Retinal pigment epithelial cell (primary cell): Measurements from ENCODE around the gene FAM162A.
A peak's percentile ranks its signal among the peaks of the same experiment; 100 is the strongest.

Experiments used
- DNase-seq: peaks from one replicate; pipeline ENCODE4 v3.0.0-alpha.2; 2010; ENCODE audit warnings: low read depth
- H3K4me3 ChIP-seq: 2 replicates; pipeline ENCODE4 v1.5.1; 2011; ENCODE audit warnings: mild to moderate bottlenecking, low read length, control low read depth, moderate library complexity
- TF ChIP-seq, protein P1 (sequence below): conservative IDR thresholded peaks from 2 replicates; pipeline ENCODE4 v1.5.1; 2011; ENCODE audit warnings: low read depth, low read length, control low read depth, inconsistent platforms

Gene FAM162A

DNA sequence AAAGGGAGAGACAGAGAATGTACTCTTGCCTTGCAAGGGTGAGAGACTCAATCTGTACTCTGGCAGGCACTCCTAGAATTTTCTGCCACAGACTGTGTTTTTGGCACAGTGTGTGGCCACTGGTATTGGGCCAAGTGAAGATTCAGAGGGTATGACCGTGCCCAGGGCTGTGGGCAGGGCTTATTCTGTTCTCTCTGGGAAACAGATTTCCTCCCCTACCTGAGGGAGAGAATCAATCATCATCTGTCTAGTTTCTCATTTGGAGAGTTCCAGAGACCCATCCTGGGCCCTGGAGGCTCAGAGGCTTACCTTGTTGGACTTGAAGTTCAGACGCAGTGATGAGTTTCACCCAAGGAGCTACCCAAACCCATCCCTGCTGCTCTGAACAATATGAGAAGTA, 30.8 kb upstream of the FAM162A start:
- TF ChIP-seq, protein P1, sequence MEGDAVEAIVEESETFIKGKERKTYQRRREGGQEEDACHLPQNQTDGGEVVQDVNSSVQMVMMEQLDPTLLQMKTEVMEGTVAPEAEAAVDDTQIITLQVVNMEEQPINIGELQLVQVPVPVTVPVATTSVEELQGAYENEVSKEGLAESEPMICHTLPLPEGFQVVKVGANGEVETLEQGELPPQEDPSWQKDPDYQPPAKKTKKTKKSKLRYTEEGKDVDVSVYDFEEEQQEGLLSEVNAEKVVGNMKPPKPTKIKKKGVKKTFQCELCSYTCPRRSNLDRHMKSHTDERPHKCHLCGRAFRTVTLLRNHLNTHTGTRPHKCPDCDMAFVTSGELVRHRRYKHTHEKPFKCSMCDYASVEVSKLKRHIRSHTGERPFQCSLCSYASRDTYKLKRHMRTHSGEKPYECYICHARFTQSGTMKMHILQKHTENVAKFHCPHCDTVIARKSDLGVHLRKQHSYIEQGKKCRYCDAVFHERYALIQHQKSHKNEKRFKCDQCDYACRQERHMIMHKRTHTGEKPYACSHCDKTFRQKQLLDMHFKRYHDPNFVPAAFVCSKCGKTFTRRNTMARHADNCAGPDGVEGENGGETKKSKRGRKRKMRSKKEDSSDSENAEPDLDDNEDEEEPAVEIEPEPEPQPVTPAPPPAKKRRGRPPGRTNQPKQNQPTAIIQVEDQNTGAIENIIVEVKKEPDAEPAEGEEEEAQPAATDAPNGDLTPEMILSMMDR: no peak
- no peak for DNase-seq
- H3K4me3 ChIP-seq: no peak overlapping the region

DNA sequence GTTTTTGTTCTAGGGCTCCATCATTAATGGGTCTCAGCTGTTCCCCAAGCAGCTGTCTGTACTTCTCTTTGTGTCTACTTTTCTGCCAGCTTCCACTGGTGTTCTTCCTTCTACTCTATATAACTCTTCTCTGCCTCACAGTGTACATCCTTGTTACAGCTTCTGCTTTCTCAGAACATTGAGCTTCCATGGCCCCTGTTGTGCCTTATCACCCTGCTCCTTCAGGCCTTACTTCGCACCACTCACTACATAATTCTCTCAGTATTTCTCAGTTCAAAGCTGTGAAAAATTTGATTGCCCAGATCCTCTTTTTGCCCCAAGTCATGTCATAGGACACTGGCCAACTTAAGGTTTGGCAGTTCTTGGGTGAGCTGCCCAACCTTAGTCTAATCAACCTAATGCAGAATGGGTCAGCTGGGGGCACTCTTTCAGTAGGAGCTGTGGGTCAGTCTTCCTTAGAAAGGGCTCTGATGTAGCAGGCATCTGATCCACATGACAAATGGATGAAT, 30.0 kb upstream of the FAM162A start:
- TF ChIP-seq, protein P1: no peak
- H3K4me3 ChIP-seq: no peak overlapping the region
- DNase-seq: no peak

DNA sequence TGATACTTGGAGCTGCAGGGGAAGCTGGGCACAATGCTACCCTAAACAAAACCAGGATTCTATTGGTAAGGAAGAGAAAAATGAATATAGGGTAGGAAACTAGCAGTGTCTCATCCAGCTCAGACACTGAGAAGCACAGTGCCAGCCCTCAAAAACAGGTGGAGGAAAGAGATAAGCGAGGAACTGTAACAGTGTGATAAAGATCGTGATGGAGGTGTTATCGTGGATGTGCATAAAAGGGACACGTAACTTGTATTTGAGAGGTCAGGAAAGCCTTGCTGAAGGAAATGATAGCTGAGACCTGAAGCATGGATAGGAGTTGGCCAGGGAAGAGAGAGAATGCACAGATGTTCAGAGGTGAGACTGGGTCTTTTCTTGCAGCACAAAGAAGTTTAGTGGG, 28.4 kb upstream of the FAM162A start:
- no peak for DNase-seq
- TF ChIP-seq, protein P1: no peak
- H3K4me3 ChIP-seq: no peak overlapping the region

DNA sequence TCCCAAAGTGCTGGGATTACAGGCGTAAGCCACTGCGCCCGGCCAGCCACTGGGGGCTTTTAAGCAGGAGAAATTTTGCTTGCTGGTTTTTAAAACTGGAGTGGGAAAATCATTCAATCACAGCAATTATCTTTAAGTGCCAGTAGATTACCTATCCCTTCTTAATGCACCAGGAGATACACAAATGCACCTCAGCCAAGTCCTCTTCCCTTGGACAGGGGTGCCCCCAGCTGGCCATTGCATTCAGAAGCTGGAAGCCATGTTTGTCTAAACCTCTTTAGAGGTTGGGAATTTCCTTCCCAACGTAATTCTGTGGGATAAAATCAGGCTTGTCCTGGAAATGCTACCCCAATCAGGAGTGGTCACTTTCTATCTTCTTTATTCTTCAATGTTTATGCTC, 27.6 kb upstream of the FAM162A start:
- DNase-seq: no peak
- TF ChIP-seq, protein P1: peak; percentile 39
- H3K4me3 ChIP-seq: no peak overlapping the region

DNA sequence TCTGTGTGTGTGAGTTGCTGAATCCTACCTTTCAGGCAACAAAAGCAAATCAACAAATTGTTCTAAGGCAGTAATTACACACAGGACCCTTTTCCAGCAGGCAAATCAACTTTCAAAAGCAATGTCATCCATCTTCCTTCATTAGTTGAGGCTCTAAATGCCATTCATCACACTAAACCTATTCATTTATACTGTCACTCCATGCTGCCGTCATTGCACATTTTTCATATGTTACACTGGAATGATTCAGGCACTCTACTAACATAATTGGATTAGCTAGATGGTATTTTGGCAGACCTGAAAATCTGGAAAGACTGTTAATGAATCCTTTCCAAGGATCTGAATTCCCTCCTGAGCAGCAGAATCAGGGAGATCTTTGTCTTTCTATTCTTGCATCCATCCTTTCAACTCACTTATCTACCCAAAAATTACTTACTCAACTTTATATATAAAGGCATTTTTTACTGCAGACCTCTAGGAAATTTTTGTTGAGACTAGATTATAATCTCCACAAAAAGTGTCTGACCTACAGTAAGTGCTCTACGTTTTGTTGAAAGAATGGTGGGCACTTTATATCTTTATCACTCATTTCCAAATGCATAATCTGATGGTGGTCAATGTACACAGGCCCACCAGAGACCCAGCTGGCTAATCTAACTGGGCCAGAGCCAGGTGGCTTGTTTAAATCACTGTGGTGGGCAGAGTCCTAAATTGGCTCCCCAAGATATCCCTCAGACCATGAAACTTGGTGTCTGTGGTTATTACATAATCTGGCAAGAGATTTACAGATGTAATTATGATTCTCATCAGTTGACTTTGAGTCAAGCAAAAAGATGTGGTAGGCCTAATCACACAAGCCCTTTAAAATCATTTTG, 25.9 kb upstream of the FAM162A start:
- H3K4me3 ChIP-seq: no peak overlapping the region
- TF ChIP-seq, protein P1: no peak
- DNase-seq: peak; percentile 76

DNA sequence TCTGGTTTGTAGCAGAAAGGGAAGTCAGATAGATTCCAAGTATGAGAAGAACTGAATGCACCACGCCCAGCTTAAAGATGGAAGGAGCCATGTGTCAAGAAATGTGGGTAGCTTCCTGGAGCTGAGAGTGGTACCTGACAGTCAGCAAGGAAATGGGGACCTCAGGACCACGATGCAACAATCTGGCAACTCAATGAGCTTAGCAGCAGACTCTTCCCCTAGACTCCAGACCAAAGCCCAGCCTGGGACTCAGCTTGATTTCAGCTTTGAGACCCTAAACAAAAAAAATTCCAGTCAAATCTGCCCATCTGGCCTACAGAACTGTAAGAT, 25.3 kb upstream of the FAM162A start:
- H3K4me3 ChIP-seq: no peak overlapping the region
- TF ChIP-seq, protein P1: no peak
- no peak for DNase-seq

DNA sequence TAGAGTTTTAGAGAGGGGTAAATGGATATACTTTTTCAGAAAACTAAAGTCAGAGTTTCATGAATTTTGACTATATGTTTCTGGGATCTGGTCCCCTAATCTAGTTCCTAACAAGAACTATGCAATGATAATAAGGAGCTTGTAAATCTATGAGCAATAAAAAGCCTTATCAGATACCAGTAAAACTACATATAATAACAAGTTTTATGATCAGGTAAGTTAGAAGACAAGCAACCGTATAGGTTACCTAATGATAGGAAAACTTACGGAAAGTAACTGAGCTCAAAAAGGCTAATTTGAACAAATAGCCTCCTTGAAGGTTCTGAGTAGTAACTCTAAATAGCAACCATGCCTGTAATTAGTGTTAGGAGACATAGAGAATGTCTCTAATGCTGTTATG, 22.0 kb upstream of the FAM162A start:
- H3K4me3 ChIP-seq: no peak overlapping the region
- no peak for DNase-seq
- TF ChIP-seq, protein P1: no peak
